ENCODE data around the gene SELP.
A peak's percentile ranks its signal among the peaks of the same experiment; 100 is the strongest.

Gene SELP

DNA sequence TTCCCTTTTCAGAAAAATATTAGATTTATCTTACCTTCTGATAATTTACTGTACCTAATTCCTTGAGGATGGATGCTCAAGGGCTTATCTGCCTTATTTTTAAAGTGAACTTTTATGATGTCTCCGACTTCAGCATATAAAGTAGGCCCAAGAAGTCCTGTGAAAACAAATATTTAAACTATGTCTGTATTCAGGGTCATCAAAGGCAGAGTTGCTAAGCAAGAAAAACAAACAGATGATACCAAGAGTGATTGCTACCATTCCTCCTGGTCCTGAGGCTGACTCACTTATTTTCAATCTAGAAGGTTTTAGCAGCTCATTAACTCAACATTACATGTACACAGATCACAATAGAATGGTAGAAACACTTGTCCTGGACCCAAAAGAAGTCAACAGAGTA is 57.7 kb downstream of the SELP start:
- peak; percentile 30 for DNase-seq

DNA sequence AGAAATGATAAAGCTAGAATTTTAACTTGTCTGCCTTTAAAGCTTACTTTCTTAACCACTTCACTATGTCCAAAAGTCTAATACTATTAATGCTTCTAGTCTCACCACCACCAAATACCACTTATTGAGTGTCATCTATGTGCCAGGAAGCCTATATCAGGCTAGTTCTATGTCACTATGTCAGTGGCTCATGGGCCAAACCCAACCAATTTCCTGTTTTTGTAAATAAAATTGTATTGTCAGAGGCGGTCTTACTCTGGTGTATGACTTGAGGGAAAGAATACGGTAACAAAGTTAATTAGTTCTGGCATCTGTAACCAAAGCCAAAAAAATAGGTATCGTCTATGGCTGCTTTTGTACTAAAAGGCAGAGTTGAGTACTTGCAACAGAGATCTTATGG is 58.5 kb downstream of the SELP start:
- peak; percentile 38 for DNase-seq

DNA sequence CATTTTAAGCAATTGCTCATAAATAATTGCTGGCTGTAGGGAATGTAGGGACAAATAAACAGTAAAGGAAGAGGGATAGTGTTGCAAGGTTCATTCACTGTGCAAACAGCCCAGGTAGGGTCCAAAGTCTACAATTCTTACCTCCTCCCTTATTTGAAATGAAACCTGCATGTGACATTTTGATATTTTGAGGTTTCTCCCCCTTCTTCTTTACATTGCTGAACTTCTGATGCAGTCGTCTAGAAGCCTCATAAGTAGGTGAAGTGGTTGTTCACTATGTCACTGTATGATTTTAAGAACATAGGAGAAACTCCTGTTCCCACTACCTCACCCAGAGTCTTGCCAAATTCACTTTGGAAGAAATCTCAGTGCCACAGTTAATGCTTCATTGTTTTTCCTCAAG is 59.8 kb downstream of the SELP start:
- DNase-seq = no peak

DNA sequence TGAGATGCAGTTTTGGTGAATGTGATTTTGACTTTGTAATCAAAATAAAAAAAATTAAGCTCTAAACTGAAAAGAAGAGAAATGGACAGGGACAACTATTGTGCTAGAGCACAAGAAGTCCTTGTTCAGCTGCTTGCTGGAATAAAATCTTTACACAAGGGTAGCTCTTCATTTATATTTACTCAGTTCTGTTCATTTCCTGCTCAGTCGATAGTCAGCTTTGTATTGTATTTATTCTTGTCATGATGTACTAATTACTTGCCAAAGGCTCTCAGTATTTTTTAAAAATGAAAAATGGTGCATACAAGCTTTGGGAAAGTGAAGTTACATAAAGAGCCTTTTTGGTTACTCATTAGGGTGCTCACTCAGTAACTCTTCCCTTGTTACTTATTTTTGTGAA is 61.4 kb downstream of the SELP start:
- DNase-seq = no peak

DNA sequence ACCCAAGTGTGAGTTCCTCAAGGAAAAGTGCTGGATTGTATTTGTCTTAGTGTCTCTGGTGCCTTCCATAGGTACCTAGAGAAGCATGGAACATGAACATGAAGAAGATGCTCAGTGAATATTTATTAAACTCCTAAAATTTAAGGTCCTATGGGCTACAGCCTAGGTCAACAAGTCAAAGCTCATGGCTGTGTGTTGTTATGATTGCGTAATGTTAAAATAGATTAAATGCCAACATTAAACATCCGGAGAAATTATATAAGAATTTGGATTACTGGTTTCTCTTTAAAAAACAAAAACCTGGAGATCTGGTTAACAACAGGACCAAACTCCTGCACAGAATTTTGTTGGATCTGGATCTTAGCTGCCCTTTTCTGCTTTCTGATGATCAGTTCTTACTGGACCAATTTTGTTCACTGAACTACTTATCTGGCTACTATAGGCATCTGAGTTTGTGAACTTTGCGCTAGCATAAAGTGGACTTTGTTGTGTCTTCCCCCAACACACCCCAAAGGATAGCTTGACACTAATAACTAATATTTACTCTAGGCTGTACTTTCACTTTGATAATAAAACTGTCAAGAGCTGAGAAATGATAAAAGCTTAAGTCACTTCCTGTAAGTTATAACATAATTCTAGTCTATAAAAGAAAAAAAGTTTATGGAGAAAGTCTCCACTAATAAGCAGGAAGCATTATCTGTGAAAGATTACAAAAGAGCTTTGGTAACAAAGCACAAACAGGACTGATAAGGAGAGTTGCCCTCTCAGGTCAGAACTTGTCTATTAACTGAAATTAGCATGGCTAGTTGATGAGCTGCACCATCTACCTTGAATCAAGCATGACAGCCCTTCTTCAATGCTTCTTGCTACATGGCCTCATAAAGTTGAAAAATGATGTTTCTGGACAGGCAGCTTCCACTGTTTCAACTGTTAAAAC is 64.3 kb downstream of the SELP start:
- DNase-seq = no peak

DNA sequence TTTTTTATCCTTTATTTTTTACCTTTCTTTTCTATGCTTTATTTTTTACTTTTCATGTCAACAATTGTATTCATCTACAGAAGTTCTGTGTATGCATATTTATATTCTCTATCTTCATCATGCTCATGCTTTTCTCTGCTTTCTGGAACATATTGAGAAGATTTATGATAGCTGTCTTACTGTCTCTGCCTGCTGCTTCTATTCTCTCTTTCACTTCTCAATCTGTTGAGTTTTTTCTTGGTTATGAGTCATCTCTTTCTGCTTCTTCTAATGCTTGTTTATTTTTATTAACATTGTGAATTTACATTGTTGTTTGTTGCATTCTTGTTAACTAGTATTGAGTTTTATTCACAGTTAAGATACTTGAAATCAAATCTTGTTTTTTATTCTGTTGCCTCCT is 66.3 kb downstream of the SELP start:
- DNase-seq = no peak

DNA sequence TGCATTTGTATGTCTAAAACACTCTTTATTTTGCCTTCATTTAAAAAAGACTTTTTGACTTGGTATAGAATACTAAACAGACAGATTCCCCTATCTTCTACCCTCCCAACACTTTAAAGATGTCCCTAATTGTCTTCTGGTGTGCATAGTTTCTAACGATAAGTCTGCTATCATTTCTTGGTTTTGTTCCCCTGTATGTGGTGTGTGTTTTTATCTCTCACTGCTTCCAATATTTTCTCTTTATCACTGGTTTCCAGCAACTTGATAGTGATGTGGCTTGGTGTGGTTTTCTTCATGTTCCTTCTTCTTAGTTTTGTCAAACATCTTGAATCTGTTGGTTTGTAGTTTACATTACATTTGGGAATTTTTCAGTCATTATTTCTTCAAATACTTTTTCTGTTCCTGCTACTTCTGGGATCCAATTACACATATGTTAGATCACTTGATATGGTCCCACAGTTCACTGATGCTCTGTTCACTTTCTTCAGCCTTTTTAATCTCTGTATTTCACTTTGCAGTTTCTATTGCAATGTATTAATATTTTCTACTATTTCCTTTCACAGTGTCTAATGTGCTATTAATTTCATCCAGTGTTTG is 66.8 kb downstream of the SELP start:
- DNase-seq = no peak

DNA sequence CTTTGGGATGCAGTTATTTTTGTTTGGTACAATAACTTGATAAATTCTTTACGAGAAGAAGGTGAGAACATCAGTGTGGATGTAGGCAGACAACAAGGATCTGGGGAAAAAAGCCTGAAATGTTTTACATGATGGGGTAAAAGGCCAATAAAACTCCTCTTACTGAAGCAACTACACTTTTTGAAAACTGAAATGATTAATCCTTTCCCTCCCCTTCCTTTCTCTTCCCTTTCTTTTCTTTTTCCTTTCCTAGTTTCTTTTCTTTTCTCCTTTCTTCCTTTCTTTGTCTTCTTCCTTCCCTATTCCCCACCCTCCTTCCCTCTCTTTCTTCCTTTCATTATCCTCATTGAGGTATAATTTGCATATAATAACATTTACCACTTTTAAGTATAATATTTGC is 68.2 kb downstream of the SELP start:
- DNase-seq = no peak

DNA sequence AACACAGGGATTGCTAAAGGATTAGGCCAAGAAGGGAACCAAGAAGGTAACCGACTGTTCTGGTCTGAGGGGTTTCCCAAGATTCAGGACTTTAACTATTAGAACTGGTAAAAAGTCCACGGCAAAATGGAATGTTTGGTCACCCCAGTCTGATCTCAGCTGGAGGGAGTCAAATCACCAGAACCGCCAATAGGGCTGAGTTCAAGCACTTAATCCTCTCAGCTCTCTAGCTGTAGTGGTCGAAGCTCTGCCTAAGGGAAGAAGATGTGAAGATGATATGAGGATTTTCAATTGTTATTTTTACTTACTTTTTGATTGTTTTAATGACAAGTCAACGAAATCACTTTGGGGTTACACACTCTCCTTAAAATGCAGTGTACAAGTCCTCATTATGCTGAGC is 72.8 kb downstream of the SELP start:
- no peak for DNase-seq

DNA sequence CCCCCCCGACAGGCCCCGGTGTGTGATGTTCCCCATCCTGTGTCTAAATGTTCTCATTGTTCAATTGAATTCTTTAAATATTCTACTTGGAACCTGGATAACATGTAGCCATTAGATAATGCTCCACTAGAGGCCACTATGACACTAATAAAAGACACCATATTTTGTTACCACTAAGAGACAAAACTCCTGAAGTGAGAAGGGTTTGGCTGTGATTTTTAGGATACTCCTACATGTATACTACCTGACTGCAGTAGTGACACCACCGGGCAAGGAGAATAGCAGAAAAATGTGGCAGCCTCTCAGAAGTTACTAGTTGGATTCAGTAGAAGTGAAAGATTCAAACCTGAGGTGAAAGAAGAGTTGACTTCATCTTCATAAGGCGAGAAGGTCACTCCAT is 79.6 kb downstream of the SELP start:
- DNase-seq = peak; percentile 61

DNA sequence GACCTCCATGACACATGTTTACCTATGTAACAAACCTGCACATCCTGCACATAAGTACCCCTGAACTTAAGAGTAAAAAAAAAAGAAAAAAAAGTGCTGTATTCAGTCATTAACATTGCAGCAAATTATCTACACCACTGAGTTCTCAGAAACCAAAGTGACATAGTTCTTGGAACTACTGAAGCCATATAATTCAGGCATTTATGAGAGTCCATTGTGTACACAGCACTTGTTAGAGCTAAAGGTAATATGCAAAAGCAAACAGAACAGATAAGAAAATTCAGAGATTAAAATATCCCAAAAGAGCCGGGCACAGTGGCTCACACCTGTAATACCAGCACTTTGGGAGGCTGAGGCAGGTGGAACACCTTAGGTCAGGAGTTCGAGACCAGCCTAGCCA is 81.6 kb downstream of the SELP start:
- DNase-seq = no peak

DNA sequence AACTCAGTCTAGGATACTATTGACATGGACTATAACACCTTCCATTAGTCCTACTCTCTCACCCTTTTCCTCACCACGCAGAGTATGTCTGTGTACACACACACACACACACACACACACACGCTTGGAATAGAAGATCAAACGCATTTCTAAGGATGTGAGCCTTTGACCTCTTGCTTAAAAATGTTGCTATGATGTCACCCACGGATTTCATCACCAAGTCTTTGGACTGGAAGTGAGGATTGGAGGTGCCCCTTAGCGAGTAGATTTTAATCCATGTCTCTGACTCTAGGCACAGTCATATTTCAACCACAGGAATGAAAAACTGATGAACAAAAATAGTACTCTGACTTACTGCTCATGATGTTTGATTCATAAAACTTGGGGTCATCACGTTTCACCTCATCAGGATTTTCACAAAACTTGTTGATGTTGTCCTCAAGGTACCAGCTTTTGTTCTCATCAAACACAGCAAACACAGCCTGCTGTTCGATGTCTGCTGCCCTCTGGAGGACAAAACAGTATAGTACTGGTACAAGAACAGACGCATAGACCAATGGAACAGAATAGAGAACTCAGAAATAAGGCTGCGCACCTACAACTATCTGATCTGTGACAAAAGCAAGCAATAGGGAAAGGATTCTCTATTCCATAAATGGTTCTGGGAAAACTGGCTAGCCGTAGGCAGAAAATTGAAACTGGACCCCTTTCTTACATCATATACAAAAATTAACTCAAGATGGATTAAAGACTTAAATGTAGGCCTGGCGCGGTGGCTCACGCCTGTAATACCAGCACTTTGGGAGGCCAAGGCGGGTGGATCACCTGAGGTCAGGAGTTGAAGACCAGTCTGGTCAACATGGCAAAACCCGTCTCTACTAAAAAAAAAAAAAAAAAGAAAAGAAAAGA is 83.6 kb downstream of the SELP start:
- DNase-seq = peak; percentile 79

DNA sequence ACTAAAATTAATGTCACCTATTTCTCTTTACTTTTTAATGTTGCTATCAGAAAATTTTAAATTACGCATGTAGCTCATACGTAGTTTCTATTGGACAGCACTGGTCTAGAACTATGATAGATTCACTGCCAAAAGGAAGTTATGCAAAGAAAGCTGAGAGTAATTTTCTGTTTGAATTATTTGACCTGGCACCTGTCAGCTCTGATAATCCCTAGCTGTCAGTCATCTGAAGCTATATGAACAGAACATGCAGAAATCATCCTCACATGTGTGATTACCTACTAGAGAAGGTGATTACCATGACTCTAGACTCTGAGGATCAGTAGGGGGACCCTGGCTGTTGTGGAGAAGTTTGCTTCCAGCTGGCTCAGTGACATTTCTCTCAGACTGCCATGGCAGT is 84.5 kb downstream of the SELP start:
- no peak for DNase-seq

DNA sequence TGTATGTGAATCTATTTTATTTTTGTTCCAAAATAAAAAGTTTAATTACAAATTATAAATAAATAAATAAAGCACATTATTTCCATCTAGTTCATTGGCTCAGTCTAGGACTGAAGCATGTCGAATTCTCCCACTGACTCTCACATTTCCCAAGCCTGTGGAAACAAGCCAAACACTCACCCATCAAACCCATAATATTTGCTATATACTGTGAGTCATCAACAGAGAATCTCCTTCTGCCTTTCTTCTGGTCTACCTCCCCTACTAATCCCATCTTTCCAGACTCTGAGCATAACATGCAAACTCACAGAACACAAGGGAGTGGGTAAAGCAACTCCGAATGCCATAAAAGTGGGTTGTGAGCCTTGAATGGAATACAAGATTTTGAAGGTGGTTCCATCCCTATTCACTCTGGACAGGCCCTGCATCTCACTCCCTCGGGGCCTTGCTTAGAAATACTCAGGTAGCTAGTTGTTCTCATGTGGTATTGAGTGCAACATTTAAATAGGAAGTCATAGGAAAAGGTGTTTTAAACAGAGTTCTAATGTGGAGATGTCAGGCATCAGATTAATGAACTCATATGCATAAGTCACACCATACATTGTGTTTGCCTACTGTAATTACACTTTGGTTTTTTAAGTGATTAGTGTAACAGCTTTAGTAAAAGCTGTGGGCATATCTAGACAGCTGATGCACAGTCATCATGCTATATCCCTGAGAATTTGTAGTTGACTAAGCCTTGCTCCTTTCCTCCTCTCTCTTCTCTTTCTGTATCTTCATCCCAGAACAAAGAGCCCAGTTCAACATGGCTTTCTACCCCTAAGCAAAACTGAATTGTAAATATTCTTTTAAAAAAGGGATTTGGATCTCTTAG is 90.7 kb downstream of the SELP start:
- no peak for DNase-seq

Data from CD4-positive, alpha-beta T cell treated with Interleukin-12 subunit alpha and Interleukin-12 subunit beta, for 1 hour (primary cell).